ENCODE data around the gene NALCN.

The NALCN gene

GRCh38 chr13:101416181-101417042 lies at the start of gene NALCN:
Gene NALCN (minus strand): TSS chr13:101416508. CDS start chr13:101399126, 17,382 bp downstream.
- FAIRE-seq = no peak

- no peak for FAIRE-seq
Observed at GRCh38 chr13:101465877-101466276, 49.6 kb upstream of the NALCN start.

GRCh38 chr13:101457176-101457575 lies 40.9 kb upstream of the NALCN start:
- no peak for FAIRE-seq

- FAIRE-seq = no peak
Observed at GRCh38 chr13:101455863-101456262, 39.6 kb upstream of the NALCN start.

GRCh38 chr13:101454767-101455166 lies 38.5 kb upstream of the NALCN start:
- FAIRE-seq = no peak

- no peak for FAIRE-seq
Observed at GRCh38 chr13:101453784-101454201, 37.5 kb upstream of the NALCN start.

- no peak for FAIRE-seq
Observed at GRCh38 chr13:101452519-101453485, 36.5 kb upstream of the NALCN start, which contains the start of gene ITGBL1. Gene ITGBL1 (plus strand): TSS chr13:101452675. CDS start chr13:101452834, 159 bp downstream.

- no peak for FAIRE-seq
Observed at GRCh38 chr13:101451641-101452040, 35.3 kb upstream of the NALCN start.

- FAIRE-seq = no peak
Observed at GRCh38 chr13:101450749-101451130, 34.4 kb upstream of the NALCN start.

- FAIRE-seq = no peak
Observed at GRCh38 chr13:101449790-101450748, 33.8 kb upstream of the NALCN start.

- no peak for FAIRE-seq
Observed at GRCh38 chr13:101447852-101448251, 31.5 kb upstream of the NALCN start.

GRCh38 chr13:101434486-101434885 lies 18.2 kb upstream of the NALCN start:
- FAIRE-seq = no peak

- FAIRE-seq = no peak
Observed at GRCh38 chr13:101433895-101434294, 17.6 kb upstream of the NALCN start.

- no peak for FAIRE-seq
Observed at GRCh38 chr13:101429733-101430132, 13.4 kb upstream of the NALCN start.

- no peak for FAIRE-seq
Observed at GRCh38 chr13:101425623-101426022, 9.3 kb upstream of the NALCN start.

- FAIRE-seq = no peak
Observed at GRCh38 chr13:101425156-101425471, 8.8 kb upstream of the NALCN start.

- FAIRE-seq = no peak
Observed at GRCh38 chr13:101424381-101425155, 8.3 kb upstream of the NALCN start.

- FAIRE-seq = no peak
Observed at GRCh38 chr13:101423872-101424271, 7.6 kb upstream of the NALCN start.

- FAIRE-seq = no peak
Observed at GRCh38 chr13:101417501-101417900, 1.2 kb upstream of the NALCN start.

GRCh38 chr13:101417043-101417406 lies 717 bp upstream of the NALCN start:
- no peak for FAIRE-seq

- FAIRE-seq = no peak
Observed at GRCh38 chr13:101415358-101416174, 742 bp downstream of the NALCN start.
